Measurements from ENCODE around the gene ABCG1. TPM values are rescaled to one million over a fixed set of nuclear protein-coding genes. Genes with fewer than 3 reads are reported as not detected.

Gene ABCG1
- polyA plus RNA-seq, 1 donor from 2014 or later = 14.2 TPM

- Histone ChIP-seq H3K27ac (ENCODE audit: low read length) (no peak overlapping the region), H3K36me3 (ENCODE audit: insufficient read depth, low read length) (no peaks in the 10 kb centered on the region)
- TF ChIP-seq EP300 (conservative IDR thresholded peaks at IDR 0.05; ENCODE audit: poor library complexity, severe bottlenecking) (no peak), MXI1 (conservative IDR thresholded peaks at IDR 0.05; ENCODE audit: poor library complexity, severe bottlenecking) (no peak), CTCF (IDR thresholded peaks at IDR 0.05; ENCODE audit: poor library complexity, severe bottlenecking) (no peak), EZH2 (IDR thresholded peaks at IDR 0.05; ENCODE audit: borderline replicate concordance, insufficient read depth, low read length, poor library complexity, severe bottlenecking) (no peak), REST (IDR thresholded peaks at IDR 0.05; ENCODE audit: borderline replicate concordance) (no peak), TAF1 (IDR thresholded peaks at IDR 0.05; ENCODE audit: low read depth) (no peak), SMC3 (conservative IDR thresholded peaks at IDR 0.05; ENCODE audit: poor library complexity) (no peak), POLR2AphosphoS5 (IDR thresholded peaks at IDR 0.05) (no peak), RAD21 (conservative IDR thresholded peaks at IDR 0.05) (no peak)
Observed at GRCh38 chr21:42207426-42207825, 11.5 kb upstream of the ABCG1 start.

GRCh38 chr21:42208036-42208435 is 10.9 kb upstream of the ABCG1 start:
- no peaks in the 10 kb centered on the region for H3K9me2 ChIP-seq (ENCODE audit: insufficient read depth, low read length)
- no peak for TF ChIP-seq SMC3 (conservative IDR thresholded peaks at IDR 0.05; ENCODE audit: poor library complexity)
- no peak for TF ChIP-seq EZH2 (IDR thresholded peaks at IDR 0.05; ENCODE audit: borderline replicate concordance, insufficient read depth, low read length, poor library complexity, severe bottlenecking)
- TF ChIP-seq POLR2AphosphoS5 (IDR thresholded peaks at IDR 0.05) = no peak
- no peak for TF ChIP-seq REST (IDR thresholded peaks at IDR 0.05; ENCODE audit: borderline replicate concordance)
- no peak for TF ChIP-seq TAF1 (IDR thresholded peaks at IDR 0.05; ENCODE audit: low read depth)
- TF ChIP-seq RAD21 (conservative IDR thresholded peaks at IDR 0.05) = no peak
- no peak for TF ChIP-seq CTCF (IDR thresholded peaks at IDR 0.05; ENCODE audit: poor library complexity, severe bottlenecking)
- TF ChIP-seq MXI1 (conservative IDR thresholded peaks at IDR 0.05; ENCODE audit: poor library complexity, severe bottlenecking) = no peak
- no peak for TF ChIP-seq EP300 (conservative IDR thresholded peaks at IDR 0.05; ENCODE audit: poor library complexity, severe bottlenecking)
- H3K27ac ChIP-seq (ENCODE audit: low read length) = no peak overlapping the region
- no peaks in the 10 kb centered on the region for H3K79me2 ChIP-seq (replicated peaks; ENCODE audit: insufficient read depth, low read length)
- no peaks in the 10 kb centered on the region for H4K20me1 ChIP-seq (ENCODE audit: insufficient read depth)
- H3K27me3 ChIP-seq (ENCODE audit: insufficient read depth, low read depth, low read length) = no peaks in the 10 kb centered on the region
- no peak overlapping the region for H3K9ac ChIP-seq (ENCODE audit: low read length)
- H3K4me3 ChIP-seq (ENCODE audit: low read length) = no peak overlapping the region
- H2AFZ ChIP-seq (ENCODE audit: low read depth, low read length) = no peak overlapping the region
- no peaks in the 10 kb centered on the region for H3F3A ChIP-seq (ENCODE audit: insufficient read depth, low read length, poor library complexity, severe bottlenecking)
- H3K4me2 ChIP-seq (ENCODE audit: low read length) = no peak overlapping the region
- no peaks in the 10 kb centered on the region for H3K36me3 ChIP-seq (ENCODE audit: insufficient read depth, low read length)
- no peaks in the 10 kb centered on the region for H3K9me3 ChIP-seq (ENCODE audit: low read length)

More at GRCh38 chr21:42207426-42207825, 11.5 kb upstream of the ABCG1 start:
- Histone ChIP-seq H4K20me1 (ENCODE audit: insufficient read depth) (no peaks in the 10 kb centered on the region), H2AFZ (ENCODE audit: low read depth, low read length) (no peak overlapping the region), H3K27me3 (ENCODE audit: insufficient read depth, low read depth, low read length) (no peaks in the 10 kb centered on the region), H3K9ac (ENCODE audit: low read length) (no peak overlapping the region), H3K9me2 (ENCODE audit: insufficient read depth, low read length) (no peaks in the 10 kb centered on the region), H3K4me2 (ENCODE audit: low read length) (no peak overlapping the region), H3K9me3 (ENCODE audit: low read length) (no peaks in the 10 kb centered on the region), H3K79me2 (replicated peaks; ENCODE audit: insufficient read depth, low read length) (no peaks in the 10 kb centered on the region), H3K4me3 (ENCODE audit: low read length) (no peak overlapping the region), H3F3A (ENCODE audit: insufficient read depth, low read length, poor library complexity, severe bottlenecking) (no peaks in the 10 kb centered on the region)
